Frontal cortex (tissue), 4 donors: ENCODE data around the gene IGLL5. TPM values are rescaled to one million over a fixed set of nuclear protein-coding genes. Genes with fewer than 3 reads are reported as not detected.

Experiments used
- DNase-seq, 2 donors: peaks; one replicate each; pipeline ENCODE4 v3.0.0; 2012; ENCODE audit warnings: low spot score in 2 of 2
- FAIRE-seq: peaks from 2 replicates; lab custom pipeline; 2012; peaks lifted over from hg19 to GRCh38; lab: Jason Lieb, UNC
- total RNA-seq: library from RNA; depleted of rRNA; stranded (reverse); fragments of >200 nt; gene quantifications from one replicate; pipeline ENCODE4 v1.2.3, GENCODE V29; 2014
- donor health status: control.
- donor health status: control.
- donor health status: control.

IGLL5 gene
- total RNA-seq: not detected

DNA sequence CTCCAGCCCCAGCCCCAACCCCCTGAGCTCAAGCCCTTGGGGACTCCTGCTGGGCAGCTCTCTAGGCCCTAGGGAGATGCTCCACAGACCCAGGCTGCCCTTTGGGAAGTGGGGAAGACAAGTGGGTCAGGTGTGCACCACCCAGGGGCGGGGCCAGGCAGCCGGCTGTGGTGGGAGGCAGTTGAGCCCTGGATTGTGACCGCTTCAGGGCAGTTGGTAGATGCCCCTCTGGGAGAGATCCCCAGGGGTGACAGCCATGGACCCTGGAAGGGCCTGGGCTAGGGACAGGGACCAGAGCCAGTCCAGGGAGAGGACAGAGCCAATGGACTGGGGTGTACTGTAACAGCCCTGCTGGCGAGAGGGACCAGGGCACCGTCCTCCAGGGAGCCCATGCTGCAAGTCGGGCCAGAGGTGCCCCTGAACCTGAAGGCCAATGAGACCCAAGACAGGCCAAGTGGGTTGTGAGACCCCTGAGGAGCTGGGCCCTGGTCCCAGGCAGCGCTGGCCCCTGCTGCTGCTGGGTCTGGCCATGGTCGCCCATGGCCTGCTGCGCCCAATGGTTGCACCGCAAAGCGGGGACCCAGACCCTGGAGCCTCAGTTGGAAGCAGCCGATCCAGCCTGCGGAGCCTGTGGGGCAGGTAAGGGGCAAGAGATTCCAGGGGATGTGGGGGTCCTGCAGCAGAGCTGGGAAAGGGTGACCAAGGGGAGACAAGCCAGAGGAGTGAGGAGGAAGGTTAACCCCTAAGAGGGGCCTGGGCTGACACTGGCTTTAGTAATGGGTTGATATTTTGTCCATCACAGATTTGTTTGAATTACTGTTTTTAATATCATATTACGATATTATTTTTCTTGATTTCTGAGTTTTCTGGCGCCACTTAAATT lies at the start of gene IGLL5:
IGLL5 (plus strand) TSS at position 196 of the 883 bp plus-strand sequence; CDS start at position 434, 238 bp downstream.
- no peak for FAIRE-seq

DNA sequence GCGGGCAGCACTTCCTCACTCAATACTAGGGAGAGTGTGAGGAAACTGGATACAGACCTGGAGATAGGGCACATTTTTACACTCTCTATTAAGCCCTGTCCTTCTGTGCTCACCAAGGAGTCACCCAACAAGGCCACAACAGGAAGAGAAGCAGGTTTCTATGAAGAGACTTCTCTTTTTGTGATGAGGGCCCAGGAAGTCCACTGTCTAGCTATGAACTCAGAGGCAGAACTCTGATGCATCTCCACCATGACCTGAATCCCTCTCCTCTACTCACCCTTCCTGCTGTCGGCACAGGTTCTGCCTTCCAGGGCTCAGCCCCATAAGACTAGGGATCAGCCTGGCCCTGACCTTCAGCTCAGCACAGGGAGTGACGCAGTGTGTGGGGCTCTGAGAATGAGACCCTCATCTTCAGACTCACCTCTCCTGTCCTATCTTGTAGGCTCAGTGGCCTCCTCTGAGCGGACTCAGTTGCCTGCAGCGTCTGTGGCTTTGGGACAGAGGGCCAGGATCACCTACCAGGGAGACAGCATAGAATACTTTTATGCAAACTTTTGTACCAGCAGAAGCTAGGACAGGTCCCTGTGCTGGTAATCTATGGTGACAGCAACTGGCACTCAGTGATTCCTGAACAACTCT lies 49.3 kb upstream of the IGLL5 start:
- DNase-seq (no peak), FAIRE-seq (no peak)

More for the DNA sequence above, at the start of gene IGLL5:
- no peak for DNase-seq

DNA sequence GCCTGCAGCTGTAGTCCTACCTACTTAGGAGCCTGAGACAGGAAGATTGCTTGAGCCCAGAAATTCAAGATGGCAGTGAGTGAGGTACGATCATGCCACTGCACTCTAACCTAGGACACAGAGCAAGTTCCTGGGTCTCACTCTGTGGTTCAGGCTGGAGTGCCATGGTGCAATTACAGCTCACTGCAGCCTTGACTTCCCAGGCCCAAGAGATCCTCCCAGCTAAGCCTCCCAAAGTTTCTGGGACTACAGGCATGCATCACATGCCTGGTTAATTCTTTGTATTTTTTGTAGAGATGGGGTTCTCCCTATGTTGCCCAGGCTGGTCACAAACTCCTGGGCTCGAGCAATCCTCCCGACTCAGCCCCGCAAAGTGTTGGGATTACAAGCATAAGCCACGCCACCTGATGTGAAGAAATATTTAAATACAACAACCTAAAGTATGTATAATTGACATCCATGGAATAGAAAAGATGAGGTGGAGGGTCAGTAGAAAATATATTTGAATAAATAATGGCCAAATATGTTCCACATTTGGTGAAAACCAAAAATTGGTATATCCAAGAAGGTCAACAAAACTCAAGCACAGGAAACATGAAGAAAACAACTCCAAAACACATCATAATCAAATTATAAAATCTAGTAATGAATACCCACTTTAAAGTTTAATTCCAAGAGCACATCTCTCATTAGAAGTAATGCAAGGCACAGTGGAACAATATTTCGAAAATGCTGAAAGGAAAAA lies 47.9 kb upstream of the IGLL5 start:
- DNase-seq (no peak), FAIRE-seq (no peak)

DNA sequence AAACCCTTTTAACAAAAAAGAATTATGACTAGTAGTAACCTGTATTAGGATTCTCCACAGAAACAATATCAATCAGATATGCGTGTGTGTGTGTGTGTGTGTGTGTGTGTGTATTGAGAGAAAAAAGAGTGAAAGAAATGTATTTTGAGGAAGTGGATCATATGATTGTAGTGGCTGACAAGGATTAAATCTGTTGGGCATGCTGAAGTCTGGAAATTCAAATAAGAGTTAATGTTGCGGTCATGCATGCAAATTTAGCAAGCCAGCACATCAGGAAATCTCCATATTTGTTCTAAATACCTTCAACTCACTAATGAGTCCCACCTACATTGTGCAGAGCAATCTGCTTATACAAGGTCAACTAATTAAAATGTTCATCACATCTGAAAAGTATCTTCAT lies 46.8 kb upstream of the IGLL5 start:
- DNase-seq: no peak
- no peak for FAIRE-seq

DNA sequence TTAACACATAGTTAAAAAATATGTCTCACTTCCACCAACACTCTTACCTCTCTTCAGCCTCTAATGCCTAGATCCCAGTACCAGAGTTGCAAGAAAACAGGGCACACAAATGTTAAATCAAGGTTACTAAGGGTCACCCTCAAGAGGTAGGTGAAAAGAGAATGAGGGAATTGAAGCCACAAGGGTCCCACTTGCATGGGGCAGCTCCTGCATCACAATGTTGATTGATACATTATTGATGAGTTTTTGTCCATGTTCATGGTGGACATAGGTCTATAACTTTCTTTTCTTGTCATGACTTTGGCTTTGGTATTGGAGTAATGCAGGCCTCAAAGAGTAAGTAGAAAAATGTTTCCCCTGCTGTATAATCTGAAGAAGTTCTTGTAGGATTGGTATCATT lies 46.0 kb upstream of the IGLL5 start:
- no peak for DNase-seq
- FAIRE-seq: no peak

DNA sequence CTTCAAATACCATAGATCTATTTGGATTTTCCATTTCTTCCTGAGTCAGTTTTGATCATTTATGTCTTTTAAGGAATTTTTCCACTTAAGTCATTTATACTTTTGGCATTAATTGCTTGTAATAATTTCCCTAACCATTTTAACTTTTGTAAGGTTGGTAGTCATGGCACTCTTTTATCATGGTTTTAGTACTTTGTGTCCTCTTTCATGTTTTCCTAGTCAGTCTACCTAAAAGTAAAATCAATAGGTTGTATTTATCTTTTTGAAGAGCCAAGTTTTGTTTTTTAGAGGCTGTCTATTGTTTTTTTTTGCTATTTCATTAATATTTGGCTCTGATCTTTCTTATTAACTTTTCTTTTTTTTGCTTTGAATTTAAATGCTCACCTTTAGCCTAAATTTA lies 45.5 kb upstream of the IGLL5 start:
- no peak for DNase-seq
- no peak for FAIRE-seq

DNA sequence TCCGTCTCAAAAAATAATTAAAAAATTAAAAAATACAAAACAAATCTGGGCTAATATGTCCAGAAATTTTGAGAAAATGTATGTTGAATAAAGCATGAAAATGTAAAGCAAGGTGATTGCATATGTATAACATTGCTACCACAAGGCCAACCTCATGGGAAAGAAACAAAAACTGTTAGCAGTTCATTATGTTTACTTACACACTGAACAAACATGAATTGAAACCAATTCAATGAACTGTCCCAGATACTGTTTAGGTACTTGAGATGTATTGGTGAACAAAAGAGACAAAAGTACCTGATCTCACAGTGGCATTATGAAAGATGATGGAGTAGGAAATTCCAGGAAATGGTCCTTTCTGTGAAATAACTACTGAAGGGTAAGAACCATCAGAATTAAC lies 43.8 kb upstream of the IGLL5 start:
- FAIRE-seq: no peak
- DNase-seq: no peak

DNA sequence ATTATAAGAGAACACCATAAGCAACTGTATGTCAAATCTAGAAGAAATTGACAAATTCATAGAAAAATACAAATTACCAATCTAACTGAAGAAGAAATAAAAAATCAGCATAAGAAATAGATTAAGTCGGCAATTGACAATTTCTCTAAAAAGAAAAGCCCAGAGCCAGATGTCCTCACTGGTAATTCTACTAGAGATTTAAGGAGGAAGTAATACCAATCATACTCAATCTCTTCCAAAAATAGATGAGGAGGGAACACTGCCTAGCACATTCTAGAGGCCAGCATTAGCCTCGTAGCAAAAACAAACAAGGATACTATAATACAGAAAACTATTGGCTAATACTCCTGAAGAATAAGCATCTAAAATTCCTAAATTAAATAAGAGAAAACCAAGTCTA lies 40.4 kb upstream of the IGLL5 start:
- FAIRE-seq (no peak), DNase-seq (no peak)

DNA sequence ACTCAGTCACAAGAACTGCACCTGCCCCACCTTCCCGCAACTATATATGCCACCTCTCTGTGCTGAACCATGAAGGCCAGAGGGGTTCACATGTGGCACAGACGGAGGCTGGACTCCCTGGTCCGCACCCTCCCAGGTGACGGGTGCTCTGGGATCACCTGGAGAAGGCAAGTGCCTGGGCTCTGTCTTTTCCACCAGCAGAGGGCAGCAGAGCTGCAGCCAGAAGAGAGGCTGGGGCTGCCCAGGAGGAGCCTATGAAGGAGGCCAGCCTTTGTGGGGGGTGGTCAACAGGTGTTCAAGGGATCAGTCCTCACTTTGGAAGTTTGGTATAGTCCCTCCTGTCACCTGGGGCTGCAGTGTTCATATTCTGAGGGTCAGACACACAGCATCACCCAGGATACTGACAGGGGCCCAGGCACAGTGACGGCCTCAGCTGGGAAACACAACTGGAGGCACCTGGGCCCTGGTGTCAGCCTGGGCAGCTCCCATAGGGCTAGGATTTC lies 39.2 kb upstream of the IGLL5 start:
- peak; percentile 5 to 15 for DNase-seq
- no peak for FAIRE-seq

DNA sequence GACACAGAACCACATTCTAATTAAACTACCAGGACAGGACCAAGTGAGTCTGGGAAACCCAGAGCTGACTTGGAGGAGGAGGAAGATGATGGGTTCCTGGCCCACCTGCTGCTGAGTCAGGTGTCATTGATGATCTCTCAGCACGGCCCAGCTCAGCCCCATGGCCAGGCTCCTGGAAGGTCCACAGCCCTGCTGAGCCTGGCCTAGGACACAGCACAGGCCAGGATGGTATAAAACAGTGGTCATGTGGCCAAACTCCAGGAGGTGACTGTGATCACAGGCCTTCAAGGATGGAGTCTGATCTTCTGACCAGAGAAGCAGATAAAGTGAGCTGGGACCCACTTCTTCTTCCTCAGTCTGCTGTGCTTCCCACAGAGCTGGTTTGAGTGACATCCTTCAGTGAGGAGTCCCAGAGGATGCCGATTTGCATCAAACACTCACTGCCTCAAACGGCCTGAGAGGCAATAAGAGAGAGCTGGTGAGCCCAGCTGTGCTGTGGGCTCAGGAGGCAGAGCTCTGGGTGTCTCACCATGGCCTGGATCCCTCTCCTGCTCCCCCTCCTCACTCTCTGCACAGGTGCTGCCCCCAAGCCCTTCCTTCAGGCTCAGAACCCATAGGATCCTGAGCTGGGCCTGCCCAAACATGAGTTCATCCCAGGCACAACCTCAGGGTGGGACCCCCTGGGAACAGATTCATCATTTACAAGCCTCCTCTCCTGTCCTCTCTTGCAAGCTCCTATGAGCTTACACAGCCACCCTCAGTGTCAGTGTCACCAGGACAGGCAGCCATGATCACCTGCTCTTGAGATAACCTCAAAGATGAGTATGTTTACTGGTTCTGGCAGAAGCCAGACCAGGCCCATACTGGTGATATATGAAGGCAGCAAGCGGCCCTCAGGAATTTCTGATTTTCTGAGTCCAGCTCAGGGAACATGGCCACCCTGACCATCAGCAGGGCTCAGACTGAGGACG lies 37.7 kb upstream of the IGLL5 start:
- DNase-seq: no peak
- no peak for FAIRE-seq

DNA sequence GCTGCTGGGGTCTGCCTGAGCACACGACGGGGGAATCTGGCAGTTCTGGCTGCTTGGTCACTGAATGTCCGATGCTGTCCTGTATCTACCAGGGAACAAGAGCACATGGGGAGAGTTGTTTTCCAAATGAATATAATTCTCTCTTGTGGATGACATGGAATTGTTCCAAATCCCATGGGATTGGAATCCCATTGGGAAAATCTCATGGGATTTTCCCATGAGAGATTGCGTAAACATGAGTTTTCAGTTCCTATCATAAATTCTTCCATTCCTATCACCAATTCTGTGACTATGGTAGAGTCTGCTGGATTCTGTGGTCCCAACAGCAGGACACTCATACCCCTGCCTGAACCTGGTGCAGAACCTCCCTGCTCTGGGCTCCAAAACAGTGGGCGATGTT lies 35.6 kb upstream of the IGLL5 start:
- FAIRE-seq (no peak), DNase-seq (no peak)

DNA sequence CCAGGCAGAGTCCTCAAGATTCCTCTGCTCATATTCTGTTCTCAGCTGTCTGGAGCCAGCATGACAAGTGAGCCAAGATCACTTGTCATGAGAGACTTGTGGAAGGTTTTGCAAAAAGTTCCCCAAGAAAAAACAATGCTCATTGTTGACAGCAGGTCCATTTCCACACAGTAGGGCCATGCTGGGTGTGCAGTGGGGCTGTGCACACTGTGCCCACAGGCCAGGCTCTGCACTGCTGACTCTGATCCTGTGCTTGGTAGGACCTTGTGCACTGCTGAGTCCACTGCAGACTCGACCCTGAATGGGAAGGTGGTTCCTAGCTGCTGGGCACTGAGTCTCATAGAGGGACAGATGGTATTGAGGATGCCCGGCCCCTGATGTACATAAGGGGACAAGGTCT lies 33.9 kb upstream of the IGLL5 start:
- FAIRE-seq (no peak), DNase-seq (no peak)

DNA sequence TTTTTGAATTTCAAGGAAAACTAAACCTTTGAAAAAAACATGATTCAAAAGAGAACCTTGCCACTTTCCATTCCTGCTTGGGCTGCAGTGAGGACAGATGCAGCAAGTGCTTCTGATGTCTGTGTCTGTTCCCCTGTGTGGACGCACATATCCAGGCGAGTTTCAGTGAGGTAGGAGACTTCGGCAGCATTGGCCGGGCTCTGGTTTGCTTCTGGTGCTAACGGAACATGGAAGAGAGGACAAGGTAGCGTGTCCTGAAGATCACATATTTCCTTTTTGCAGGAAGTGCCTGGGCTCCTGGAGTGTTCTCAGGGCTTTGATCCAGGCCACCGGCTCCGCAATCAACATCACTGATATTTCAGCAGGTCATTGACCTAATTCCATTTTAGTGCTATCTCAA lies 33.1 kb upstream of the IGLL5 start:
- no peak for DNase-seq
- no peak for FAIRE-seq

DNA sequence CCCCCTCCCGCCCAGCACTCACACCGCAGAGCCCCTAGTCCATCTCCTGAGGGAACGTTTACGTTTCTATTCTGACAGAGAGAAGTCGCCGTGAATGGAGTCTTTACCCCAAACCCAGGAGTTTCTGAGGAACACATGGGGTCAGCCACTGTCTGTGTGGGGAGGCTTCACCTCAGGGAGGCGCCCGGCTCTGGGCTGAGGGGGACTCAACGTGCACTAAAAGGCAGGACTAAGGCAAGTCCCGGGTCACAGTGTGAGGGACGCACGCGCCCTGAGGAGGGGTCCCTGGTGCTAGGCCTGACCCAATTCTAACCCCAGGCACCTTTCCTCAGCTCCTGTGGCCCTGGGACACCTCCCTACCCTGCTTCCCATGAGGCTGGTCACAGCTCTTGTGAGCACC lies 32.5 kb upstream of the IGLL5 start:
- FAIRE-seq (no peak), DNase-seq (no peak)

DNA sequence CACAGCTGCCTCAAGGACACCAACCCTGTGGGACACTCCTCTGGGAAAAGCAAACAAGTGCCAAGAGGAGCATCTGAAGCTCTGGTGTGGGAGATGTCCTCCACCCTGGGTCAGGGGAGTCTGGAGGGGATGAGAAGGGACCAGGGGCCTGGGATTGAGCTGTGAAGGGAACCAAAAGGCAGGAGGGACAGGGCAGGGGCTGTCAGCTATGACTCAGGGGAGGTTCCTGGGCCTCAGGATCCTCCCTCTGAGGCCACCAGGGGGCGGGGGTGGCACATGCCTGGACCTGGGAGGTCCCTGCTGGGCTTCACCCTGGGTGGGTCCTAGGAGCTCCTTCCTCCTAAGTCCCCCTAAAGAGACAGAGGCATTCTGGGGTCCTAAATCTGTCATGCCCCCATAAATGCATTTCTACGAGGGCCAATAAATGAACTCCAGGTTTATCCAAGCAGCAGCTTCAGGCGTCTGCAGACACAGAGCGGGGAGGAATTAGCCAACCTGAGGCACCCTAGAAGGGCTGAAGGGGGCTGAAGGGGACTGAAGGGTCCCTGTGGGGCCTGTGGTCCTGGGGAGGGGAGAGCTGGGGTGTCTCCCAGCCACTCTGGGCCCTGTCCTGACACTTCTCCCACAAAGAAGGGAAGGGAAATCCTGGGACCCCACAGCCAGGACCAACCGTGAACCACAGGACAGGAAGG lies 31.9 kb upstream of the IGLL5 start:
- FAIRE-seq: no peak
- no peak for DNase-seq

DNA sequence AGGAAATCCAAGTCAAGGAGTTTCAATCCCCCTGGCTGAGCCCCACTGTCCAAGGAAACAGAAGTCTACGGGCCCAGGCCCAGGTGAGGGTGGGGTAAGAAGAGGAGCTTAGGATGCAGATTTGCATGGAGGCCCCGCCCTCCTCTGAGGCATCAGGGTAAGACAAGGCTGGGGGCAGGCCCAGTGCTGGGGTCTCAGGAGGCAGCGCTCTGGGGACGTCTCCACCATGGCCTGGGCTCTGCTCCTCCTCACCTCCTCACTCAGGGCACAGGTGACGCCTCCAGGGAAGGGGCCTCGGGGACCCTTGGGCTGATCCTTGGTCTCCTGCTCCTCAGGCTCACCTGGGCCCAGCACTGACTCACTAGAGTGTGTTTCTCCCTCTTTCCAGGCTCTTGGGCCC lies 31.3 kb upstream of the IGLL5 start:
- FAIRE-seq (no peak), DNase-seq (no peak)

DNA sequence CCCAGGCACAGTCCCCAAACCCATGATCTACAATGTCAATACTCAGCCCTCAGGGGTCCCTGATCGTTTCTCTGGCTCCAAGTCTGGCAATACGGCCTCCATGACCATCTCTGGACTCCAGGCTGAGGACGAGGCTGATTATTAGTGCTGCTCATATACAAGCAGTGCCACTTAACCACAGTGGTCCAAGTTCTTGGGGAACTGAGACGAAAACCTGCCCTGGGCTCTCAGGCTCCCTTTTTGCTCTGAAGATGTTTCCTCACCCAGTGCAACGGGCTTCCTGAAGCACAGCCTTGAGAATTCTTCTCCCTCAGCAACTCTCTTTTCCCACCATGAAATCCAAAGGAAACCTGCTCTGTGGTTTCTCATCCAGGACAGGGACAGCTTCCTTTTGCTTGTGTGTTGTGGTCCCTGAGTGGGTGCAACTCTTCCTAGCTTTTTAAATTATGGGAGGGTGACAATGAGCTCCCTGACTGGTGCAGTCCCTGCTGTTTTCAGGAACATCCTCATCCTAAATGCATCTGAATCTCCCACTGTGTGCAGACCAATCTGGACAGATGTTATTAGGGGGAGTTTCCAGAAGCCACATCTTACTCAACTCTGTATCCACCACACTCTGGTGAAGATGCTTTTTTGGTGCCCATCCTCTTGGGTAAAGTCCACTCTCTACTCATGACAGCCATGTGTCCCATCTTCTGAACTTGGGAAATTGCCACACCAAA lies 30.6 kb upstream of the IGLL5 start:
- FAIRE-seq (no peak), DNase-seq (no peak)
